H1 (cell line): ENCODE measurements around the gene ARHGEF16. TPM values are rescaled to one million over a fixed set of nuclear protein-coding genes. Genes with fewer than 3 reads are reported as not detected.

Experiments used
- FOSL1 ChIP-seq: IDR thresholded peaks from 2 replicates; pipeline ENCODE4 v1.6.1; 2011; ENCODE audit warnings: mild to moderate bottlenecking, low read depth, low read length, moderate library complexity; ENCODE audit not compliant: insufficient read depth
- JUND ChIP-seq: IDR thresholded peaks from 2 replicates; pipeline ENCODE4 v1.6.1; 2011; ENCODE audit warnings: mild to moderate bottlenecking, improper control_type of control experiment, low read length
- MAFK ChIP-seq: IDR thresholded peaks from 2 replicates; pipeline ENCODE4 v1.6.1; 2012; ENCODE audit warnings: low read depth, mild to moderate bottlenecking, improper control_type of control experiment, low read length
- ZNF274 ChIP-seq: IDR thresholded peaks from 2 replicates; pipeline ENCODE4 v1.7.0; 2012; ENCODE audit warnings: low read length, borderline replicate concordance; ENCODE audit errors: extremely low read depth
- polyA plus RNA-seq, 7 experiments: library from polyadenylated mRNA; depleted of rRNA in 3 of 7; stranded (reverse) in 5 of 7; unstranded in 2 of 7; fragments of >200 nt in 5 of 7; fragments of 200-250 nt in 2 of 7; gene quantifications; 1 replicate in 5 of 7; 2 replicates in 1 of 7; 4 replicates in 1 of 7; pipeline versions ENCODE4 v1.2.1 to v1.2.3, GENCODE V29; 2011 to 2013; ENCODE audit warnings: missing spikeins in 2 of 7, mixed read lengths in 2 of 7
- total RNA-seq: library from RNA; stranded (reverse); fragmentation: NEBNext Ultra II Directional; extraction: Animal tissue kit (Norgen Biotek cat#: 25700); gene quantifications from 2 replicates; pipeline ENCODE4 v1.2.1, GENCODE V29; 2021
- TF ChIP-seq, protein P1 (sequence below): fragments of 300-600 bp; sonication (generic); IDR thresholded peaks from 2 replicates; pipeline ENCODE4 v1.7.1; 2012; ENCODE audit warnings: low read length, moderate library complexity, mild to moderate bottlenecking, inconsistent platforms; ENCODE audit not compliant: insufficient replicate concordance
- TF ChIP-seq, protein P2 (sequence below): IDR thresholded peaks from 2 replicates; pipeline ENCODE4 v1.6.1; 2012; ENCODE audit warnings: low read length, inconsistent platforms

Gene ARHGEF16
- total and polyA plus RNA-seq, 2 of the 8 experiments (the other 6 are each of a cell fraction or from before 2014, with no cell fraction given) = 18.3 to 20.7 TPM

DNA sequence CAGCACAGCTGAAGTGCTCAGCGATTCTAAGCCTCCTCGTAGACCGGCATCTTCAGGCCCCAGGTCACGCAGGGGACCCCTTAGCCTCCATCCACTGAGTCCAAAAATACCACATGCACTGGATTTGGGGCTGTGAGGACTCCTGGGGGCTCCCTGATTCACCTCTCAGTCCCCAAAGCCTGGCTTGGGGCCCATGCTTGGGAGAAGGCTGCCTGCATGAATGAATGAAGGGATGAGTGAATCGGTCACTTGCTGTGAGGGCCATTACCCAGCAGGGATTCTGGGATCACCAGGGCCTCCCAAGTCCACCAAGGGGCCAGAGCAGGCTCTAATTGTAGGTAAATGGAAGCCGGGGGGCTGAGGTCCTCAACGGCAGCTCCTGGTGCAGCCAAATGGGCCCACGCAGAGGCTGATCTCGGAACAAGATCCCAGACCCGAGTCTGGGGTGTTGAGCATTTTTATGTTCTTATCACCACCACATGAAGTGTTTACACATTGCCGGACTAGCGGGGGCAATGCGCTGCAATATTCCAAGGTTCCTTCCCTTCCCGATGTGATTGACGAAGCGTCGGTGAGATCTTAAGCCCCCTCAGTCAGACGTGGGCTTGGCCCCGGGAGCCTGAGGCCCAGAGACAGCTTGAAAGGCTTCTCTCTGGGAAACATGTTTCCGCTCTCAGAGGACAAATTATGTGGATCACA is 13.6 kb upstream of the ARHGEF16 start (continued):
- TF ChIP-seq, protein P1, sequence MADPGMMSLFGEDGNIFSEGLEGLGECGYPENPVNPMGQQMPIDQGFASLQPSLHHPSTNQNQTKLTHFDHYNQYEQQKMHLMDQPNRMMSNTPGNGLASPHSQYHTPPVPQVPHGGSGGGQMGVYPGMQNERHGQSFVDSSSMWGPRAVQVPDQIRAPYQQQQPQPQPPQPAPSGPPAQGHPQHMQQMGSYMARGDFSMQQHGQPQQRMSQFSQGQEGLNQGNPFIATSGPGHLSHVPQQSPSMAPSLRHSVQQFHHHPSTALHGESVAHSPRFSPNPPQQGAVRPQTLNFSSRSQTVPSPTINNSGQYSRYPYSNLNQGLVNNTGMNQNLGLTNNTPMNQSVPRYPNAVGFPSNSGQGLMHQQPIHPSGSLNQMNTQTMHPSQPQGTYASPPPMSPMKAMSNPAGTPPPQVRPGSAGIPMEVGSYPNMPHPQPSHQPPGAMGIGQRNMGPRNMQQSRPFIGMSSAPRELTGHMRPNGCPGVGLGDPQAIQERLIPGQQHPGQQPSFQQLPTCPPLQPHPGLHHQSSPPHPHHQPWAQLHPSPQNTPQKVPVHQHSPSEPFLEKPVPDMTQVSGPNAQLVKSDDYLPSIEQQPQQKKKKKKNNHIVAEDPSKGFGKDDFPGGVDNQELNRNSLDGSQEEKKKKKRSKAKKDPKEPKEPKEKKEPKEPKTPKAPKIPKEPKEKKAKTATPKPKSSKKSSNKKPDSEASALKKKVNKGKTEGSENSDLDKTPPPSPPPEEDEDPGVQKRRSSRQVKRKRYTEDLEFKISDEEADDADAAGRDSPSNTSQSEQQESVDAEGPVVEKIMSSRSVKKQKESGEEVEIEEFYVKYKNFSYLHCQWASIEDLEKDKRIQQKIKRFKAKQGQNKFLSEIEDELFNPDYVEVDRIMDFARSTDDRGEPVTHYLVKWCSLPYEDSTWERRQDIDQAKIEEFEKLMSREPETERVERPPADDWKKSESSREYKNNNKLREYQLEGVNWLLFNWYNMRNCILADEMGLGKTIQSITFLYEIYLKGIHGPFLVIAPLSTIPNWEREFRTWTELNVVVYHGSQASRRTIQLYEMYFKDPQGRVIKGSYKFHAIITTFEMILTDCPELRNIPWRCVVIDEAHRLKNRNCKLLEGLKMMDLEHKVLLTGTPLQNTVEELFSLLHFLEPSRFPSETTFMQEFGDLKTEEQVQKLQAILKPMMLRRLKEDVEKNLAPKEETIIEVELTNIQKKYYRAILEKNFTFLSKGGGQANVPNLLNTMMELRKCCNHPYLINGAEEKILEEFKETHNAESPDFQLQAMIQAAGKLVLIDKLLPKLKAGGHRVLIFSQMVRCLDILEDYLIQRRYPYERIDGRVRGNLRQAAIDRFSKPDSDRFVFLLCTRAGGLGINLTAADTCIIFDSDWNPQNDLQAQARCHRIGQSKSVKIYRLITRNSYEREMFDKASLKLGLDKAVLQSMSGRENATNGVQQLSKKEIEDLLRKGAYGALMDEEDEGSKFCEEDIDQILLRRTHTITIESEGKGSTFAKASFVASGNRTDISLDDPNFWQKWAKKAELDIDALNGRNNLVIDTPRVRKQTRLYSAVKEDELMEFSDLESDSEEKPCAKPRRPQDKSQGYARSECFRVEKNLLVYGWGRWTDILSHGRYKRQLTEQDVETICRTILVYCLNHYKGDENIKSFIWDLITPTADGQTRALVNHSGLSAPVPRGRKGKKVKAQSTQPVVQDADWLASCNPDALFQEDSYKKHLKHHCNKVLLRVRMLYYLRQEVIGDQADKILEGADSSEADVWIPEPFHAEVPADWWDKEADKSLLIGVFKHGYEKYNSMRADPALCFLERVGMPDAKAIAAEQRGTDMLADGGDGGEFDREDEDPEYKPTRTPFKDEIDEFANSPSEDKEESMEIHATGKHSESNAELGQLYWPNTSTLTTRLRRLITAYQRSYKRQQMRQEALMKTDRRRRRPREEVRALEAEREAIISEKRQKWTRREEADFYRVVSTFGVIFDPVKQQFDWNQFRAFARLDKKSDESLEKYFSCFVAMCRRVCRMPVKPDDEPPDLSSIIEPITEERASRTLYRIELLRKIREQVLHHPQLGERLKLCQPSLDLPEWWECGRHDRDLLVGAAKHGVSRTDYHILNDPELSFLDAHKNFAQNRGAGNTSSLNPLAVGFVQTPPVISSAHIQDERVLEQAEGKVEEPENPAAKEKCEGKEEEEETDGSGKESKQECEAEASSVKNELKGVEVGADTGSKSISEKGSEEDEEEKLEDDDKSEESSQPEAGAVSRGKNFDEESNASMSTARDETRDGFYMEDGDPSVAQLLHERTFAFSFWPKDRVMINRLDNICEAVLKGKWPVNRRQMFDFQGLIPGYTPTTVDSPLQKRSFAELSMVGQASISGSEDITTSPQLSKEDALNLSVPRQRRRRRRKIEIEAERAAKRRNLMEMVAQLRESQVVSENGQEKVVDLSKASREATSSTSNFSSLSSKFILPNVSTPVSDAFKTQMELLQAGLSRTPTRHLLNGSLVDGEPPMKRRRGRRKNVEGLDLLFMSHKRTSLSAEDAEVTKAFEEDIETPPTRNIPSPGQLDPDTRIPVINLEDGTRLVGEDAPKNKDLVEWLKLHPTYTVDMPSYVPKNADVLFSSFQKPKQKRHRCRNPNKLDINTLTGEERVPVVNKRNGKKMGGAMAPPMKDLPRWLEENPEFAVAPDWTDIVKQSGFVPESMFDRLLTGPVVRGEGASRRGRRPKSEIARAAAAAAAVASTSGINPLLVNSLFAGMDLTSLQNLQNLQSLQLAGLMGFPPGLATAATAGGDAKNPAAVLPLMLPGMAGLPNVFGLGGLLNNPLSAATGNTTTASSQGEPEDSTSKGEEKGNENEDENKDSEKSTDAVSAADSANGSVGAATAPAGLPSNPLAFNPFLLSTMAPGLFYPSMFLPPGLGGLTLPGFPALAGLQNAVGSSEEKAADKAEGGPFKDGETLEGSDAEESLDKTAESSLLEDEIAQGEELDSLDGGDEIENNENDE = no peak
- TF ChIP-seq JUND (no peak), FOSL1 (no peak), ZNF274 (no peak), MAFK (no peak)
- TF ChIP-seq, protein P2, sequence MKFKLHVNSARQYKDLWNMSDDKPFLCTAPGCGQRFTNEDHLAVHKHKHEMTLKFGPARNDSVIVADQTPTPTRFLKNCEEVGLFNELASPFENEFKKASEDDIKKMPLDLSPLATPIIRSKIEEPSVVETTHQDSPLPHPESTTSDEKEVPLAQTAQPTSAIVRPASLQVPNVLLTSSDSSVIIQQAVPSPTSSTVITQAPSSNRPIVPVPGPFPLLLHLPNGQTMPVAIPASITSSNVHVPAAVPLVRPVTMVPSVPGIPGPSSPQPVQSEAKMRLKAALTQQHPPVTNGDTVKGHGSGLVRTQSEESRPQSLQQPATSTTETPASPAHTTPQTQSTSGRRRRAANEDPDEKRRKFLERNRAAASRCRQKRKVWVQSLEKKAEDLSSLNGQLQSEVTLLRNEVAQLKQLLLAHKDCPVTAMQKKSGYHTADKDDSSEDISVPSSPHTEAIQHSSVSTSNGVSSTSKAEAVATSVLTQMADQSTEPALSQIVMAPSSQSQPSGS = no peak
